CD14-positive monocyte (primary cell): ENCODE results near the gene CCL4. TPM values are rescaled to one million over a fixed set of nuclear protein-coding genes. Genes with fewer than 3 reads are reported as not detected.

ENCODE experiments used
- DNase-seq, 3 donors: peaks; one replicate each; pipeline ENCODE4 v3.0.0-alpha.2; 2011 to 2022
- H2AFZ ChIP-seq: 2 replicates; pipeline ENCODE4 v1.6.0; 2012; ENCODE audit warnings: mild to moderate bottlenecking, low read depth, low read length, inconsistent platforms; ENCODE audit not compliant: insufficient read depth, poor library complexity, severe bottlenecking
- H3K27ac ChIP-seq, 2 donors: 1 replicate in 1 of 2; 2 replicates in 1 of 2; pipeline ENCODE4 v1.5.1; 2012 to 2013; ENCODE audit warnings: low read length in 2 of 2, control low read depth in 1 of 2, inconsistent platforms in 1 of 2, low read depth in 1 of 2, mild to moderate bottlenecking in 1 of 2
- H3K27me3 ChIP-seq, 2 donors: one replicate each; pipeline versions ENCODE4 v1.6.0 to v1.6.1; 2011 to 2013; ENCODE audit warnings: low read length in 2 of 2; ENCODE audit not compliant: control insufficient read depth in 2 of 2, insufficient read depth in 2 of 2
- H3K36me3 ChIP-seq, 2 donors: replicated peaks in 1 of 2; 1 replicate in 1 of 2; 2 replicates in 1 of 2; pipeline versions ENCODE4 v1.5.1 to v1.6.1; 2012 to 2013; ENCODE audit warnings: low read length in 2 of 2, control low read depth in 1 of 2, inconsistent platforms in 1 of 2, mild to moderate bottlenecking in 1 of 2; ENCODE audit not compliant: insufficient read depth in 2 of 2, control insufficient read depth in 1 of 2
- H3K4me1 ChIP-seq, 2 donors: 1 replicate in 1 of 2; 2 replicates in 1 of 2; pipeline versions ENCODE4 v1.5.1 to v1.6.1; 2012 to 2013; ENCODE audit warnings: low read length in 2 of 2, control low read depth in 1 of 2, inconsistent platforms in 1 of 2, mild to moderate bottlenecking in 1 of 2, moderate library complexity in 1 of 2; ENCODE audit not compliant: insufficient read depth in 2 of 2, control insufficient read depth in 1 of 2
- H3K4me2 ChIP-seq: replicated peaks from 2 replicates; pipeline ENCODE3; 2012; ENCODE audit warnings: low read length, moderate library complexity, mild to moderate bottlenecking; ENCODE audit not compliant: poor library complexity, severe bottlenecking; ENCODE audit errors: extremely low read depth
- H3K4me3 ChIP-seq, 3 experiments: fragments of 200-600 bp in 1 of 3; sonication (generic) in 1 of 3; replicated peaks in 1 of 3; 1 replicate in 2 of 3; 2 replicates in 1 of 3; pipeline ENCODE4 v1.5.1; 2011 to 2013; ENCODE audit warnings: low read length in 3 of 3, mild to moderate bottlenecking in 3 of 3, control low read depth in 2 of 3, low read depth in 2 of 3, inconsistent platforms in 1 of 3, moderate library complexity in 1 of 3
- H3K79me2 ChIP-seq: 2 replicates; pipeline ENCODE4 v1.6.0; 2012; ENCODE audit warnings: mild to moderate bottlenecking, control low read depth, inconsistent platforms, low read length, moderate library complexity; ENCODE audit not compliant: insufficient read depth
- H3K9ac ChIP-seq: 2 replicates; pipeline ENCODE4 v1.6.0; 2017; ENCODE audit warnings: low read length, mild to moderate bottlenecking; ENCODE audit not compliant: insufficient read depth, poor library complexity, severe bottlenecking
- H3K9me3 ChIP-seq, 2 donors: replicated peaks in 1 of 2; 1 replicate in 1 of 2; 2 replicates in 1 of 2; pipeline versions ENCODE4 v1.5.1 to v1.6.1; 2012 to 2013; ENCODE audit warnings: low read length in 2 of 2, control low read depth in 1 of 2; ENCODE audit not compliant: control insufficient read depth in 1 of 2, insufficient read depth in 1 of 2
- H4K20me1 ChIP-seq: 2 replicates; pipeline ENCODE4 v1.6.0; 2012; ENCODE audit warnings: mild to moderate bottlenecking, low read length, control low read depth, moderate library complexity; ENCODE audit not compliant: insufficient read depth
- H3K27ac Mint-ChIP-seq, 7 donors: one replicate each; pipeline ENCODE4 v1.8.0; 2020; ENCODE audit warnings: mild to moderate bottlenecking in 7 of 7, mixed read lengths in 7 of 7, moderate library complexity in 6 of 7, inconsistent platforms in 2 of 7
- H3K27me3 Mint-ChIP-seq, 3 donors: one replicate each; pipeline ENCODE4 v1.8.0; 2021 to 2022; ENCODE audit warnings: low read depth in 3 of 3, mild to moderate bottlenecking in 3 of 3, mixed read lengths in 3 of 3, moderate library complexity in 3 of 3, inconsistent platforms in 1 of 3
- H3K36me3 Mint-ChIP-seq, 2 donors: one replicate each; pipeline ENCODE4 v1.8.0; 2020; ENCODE audit warnings: mixed read lengths in 2 of 2, inconsistent platforms in 1 of 2, mild to moderate bottlenecking in 1 of 2
- H3K4me1 Mint-ChIP-seq: one replicate; pipeline ENCODE4 v1.8.0; 2020; ENCODE audit warnings: mild to moderate bottlenecking, mixed read lengths
- H3K4me3 Mint-ChIP-seq, 2 donors: one replicate each; pipeline ENCODE4 v1.8.0; 2020; ENCODE audit warnings: mild to moderate bottlenecking in 2 of 2, mixed read lengths in 2 of 2, moderate library complexity in 1 of 2
- H3K9me3 Mint-ChIP-seq, 7 donors: one replicate each; pipeline ENCODE4 v1.8.0; 2020 to 2022; ENCODE audit warnings: mixed read lengths in 7 of 7, mild to moderate bottlenecking in 6 of 7, moderate library complexity in 6 of 7, inconsistent platforms in 2 of 7
- CTCF ChIP-seq: fragments of 200-600 bp; IDR thresholded peaks from one replicate; pipeline ENCODE4 v1.8.0; 2022; ENCODE audit warnings: antibody characterized with exemption, mild to moderate bottlenecking
- WGBS: methylation state at CpG from one replicate; pipeline ENCODE4 v1.1.5; 2013; ENCODE audit warnings: missing lambda C conversion rate; ENCODE audit not compliant: insufficient coverage; 5-methylcytosine and 5-hydroxymethylcytosine counted together
- intact Hi-C, 2 donors: fragments of 100-400 bp; cut with micrococcal nuclease; formaldehyde crosslinking; loops; one replicate each; pipeline versions ENCODE4 v1.15.0 to v1.15.1; 2023
- polyA plus RNA-seq, 3 donors: library from polyadenylated mRNA; depleted of rRNA in 1 of 3; unstranded in 2 of 3; stranded (reverse) in 1 of 3; fragments of 300-500 nt in 2 of 3; fragments of >200 nt in 1 of 3; fragmentation: Illumina TruSeq in 2 of 3; gene quantifications; 1 replicate in 2 of 3; 2 replicates in 1 of 3; pipeline ENCODE4 v1.2.3, GENCODE V29; 2012 to 2021

Gene CCL4
- polyA plus RNA-seq, 3 donors = 11.8 to 41.7 (median 40.6) TPM

- Histone ChIP-seq H4K20me1 (no peaks in the 10 kb centered on the region), H3K4me1 (peaks cover 53 to 67% of the 10 kb centered on the region in 2 donors), H3K9me3 (no peaks in the 10 kb centered on the region), H3K27ac (peak overlapping the region; percentile 78 to 79), H3K4me3 (peak overlapping the region in 1 of 3 experiments; percentile 47), H3K79me2 (no peaks in the 10 kb centered on the region), H3K27me3 (no peaks in the 10 kb centered on the region), H3K36me3 (no peaks in the 10 kb centered on the region), H3K4me2 (peak overlapping the region; percentile 49), H3K9ac (no peak overlapping the region), H2AFZ (no peak overlapping the region)
- peak overlapping the region; percentile 94 to 99 (median 97) for H3K27ac Mint-ChIP-seq
- H3K27me3 Mint-ChIP-seq = peaks cover 2 to 18% (median 4%) of the 10 kb centered on the region in 3 donors
- WGBS = 67% methylated on average over 2 of the region's 4 CpGs
- H3K36me3 Mint-ChIP-seq = peaks cover 6% of the 10 kb centered on the region in 2 donors
- intact Hi-C loops = loop anchor here in 1 of 2 donors (10.0 kb wide), 1 partner anchor 105 kb away; the partner anchor contains the start of genes CCL3L1 and CCL3L3
- peak overlapping the region; percentile 72 to 73 for H3K4me3 Mint-ChIP-seq
- peaks cover 0 to 2% (median 0%) of the 10 kb centered on the region in 7 donors for H3K9me3 Mint-ChIP-seq
- TF ChIP-seq CTCF = no peak
- no peak for DNase-seq
- peaks cover 65% of the 10 kb centered on the region for H3K4me1 Mint-ChIP-seq
Observed at GRCh38 chr17:36089339-36089865, 14.2 kb upstream of the CCL4 start.

- Histone ChIP-seq H3K4me2 (peak within 1 kb of the TSS; percentile 49), H3K9ac (no peak within 1 kb of the TSS), H3K27me3 (no peaks in the 10 kb centered on the region), H3K36me3 (no peaks in the 10 kb centered on the region), H3K79me2 (no peaks in the 10 kb centered on the region), H2AFZ (no peak within 1 kb of the TSS), H4K20me1 (no peaks in the 10 kb centered on the region), H3K27ac (peak within 1 kb of the TSS; percentile 78 to 79), H3K4me1 (peaks cover 45 to 60% of the 10 kb centered on the region in 2 donors), H3K4me3 (peak within 1 kb of the TSS in 1 of 3 experiments; percentile 47), H3K9me3 (no peaks in the 10 kb centered on the region)
- WGBS = 21% methylated on average over 4 of the region's 9 CpGs
- no peak for TF ChIP-seq CTCF
- H3K9me3 Mint-ChIP-seq = peaks cover 0 to 2% (median 0%) of the 10 kb centered on the region in 7 donors
- peak; percentile 89 to 99 (median 89) for DNase-seq
- H3K4me3 Mint-ChIP-seq = peak within 1 kb of the TSS; percentile 73 to 80
- peaks cover 58% of the 10 kb centered on the region for H3K4me1 Mint-ChIP-seq
- intact Hi-C loops = loop anchor here (5.0 to 10.0 kb wide), 2 partner anchors 105 to 122 kb away; partner anchors contain the start of genes CCL3L1 (in 1 of the 2), CCL3L3 (in 1 of the 2) and CCL4L2 (in 1 of the 2)
- H3K27ac Mint-ChIP-seq = peak within 1 kb of the TSS; percentile 94 to 99 (median 97)
- peaks cover 2 to 18% (median 4%) of the 10 kb centered on the region in 3 donors for H3K27me3 Mint-ChIP-seq
- H3K36me3 Mint-ChIP-seq = peaks cover 6% of the 10 kb centered on the region in 2 donors
Observed at GRCh38 chr17:36089888-36090836, 13.5 kb upstream of the CCL4 start, which contains the start of gene CCL3. Gene CCL3, minus strand, starts transcription at chr17:36090143. Its CDS starts 85 bp downstream, at chr17:36090058.
